ENCODE data around the gene RICTOR.

RICTOR gene

GRCh38 chr5:39099831-39100230 lies 25.6 kb upstream of the RICTOR start:
- no peak for DNase-seq

GRCh38 chr5:39093352-39093751 lies 19.2 kb upstream of the RICTOR start:
- DNase-seq, result no peak

- DNase-seq, result no peak
Observed at GRCh38 chr5:39092581-39093351, 18.6 kb upstream of the RICTOR start.

- no peak for DNase-seq
Observed at GRCh38 chr5:39091940-39092580, 17.9 kb upstream of the RICTOR start.

- no peak for DNase-seq
Observed at GRCh38 chr5:39083968-39084367, 9.8 kb upstream of the RICTOR start.

- DNase-seq, result no peak
Observed at GRCh38 chr5:39082995-39083394, 8.8 kb upstream of the RICTOR start.

GRCh38 chr5:39080597-39081204 lies 6.5 kb upstream of the RICTOR start:
- DNase-seq, result peak; percentile 24

- DNase-seq, result no peak
Observed at GRCh38 chr5:39080168-39080567, 6.0 kb upstream of the RICTOR start.

- no peak for DNase-seq
Observed at GRCh38 chr5:39079147-39079546, 4.9 kb upstream of the RICTOR start.

GRCh38 chr5:39076757-39077728 lies 2.8 kb upstream of the RICTOR start:
- no peak for DNase-seq

- no peak for DNase-seq
Observed at GRCh38 chr5:39076101-39076756, 2.0 kb upstream of the RICTOR start.

- DNase-seq, result no peak
Observed at GRCh38 chr5:39073767-39074016, 507 bp downstream of the RICTOR start.

GRCh38 chr5:39072925-39073766 lies 1.1 kb downstream of the RICTOR start:
- DNase-seq, result peak; percentile 15

GRCh38 chr5:39068099-39068498 lies 6.1 kb downstream of the RICTOR start:
- no peak for DNase-seq

GRCh38 chr5:39064450-39064849 lies 9.7 kb downstream of the RICTOR start:
- DNase-seq, result no peak

- DNase-seq, result no peak
Observed at GRCh38 chr5:39063037-39063436, 11.2 kb downstream of the RICTOR start.

- DNase-seq, result no peak
Observed at GRCh38 chr5:39062530-39062929, 11.7 kb downstream of the RICTOR start.

- no peak for DNase-seq
Observed at GRCh38 chr5:39062104-39062503, 12.1 kb downstream of the RICTOR start.

GRCh38 chr5:39059064-39059463 lies 15.1 kb downstream of the RICTOR start:
- no peak for DNase-seq

GRCh38 chr5:39058178-39058921 lies 15.8 kb downstream of the RICTOR start:
- DNase-seq, result no peak

- no peak for DNase-seq
Observed at GRCh38 chr5:39057734-39058133, 16.5 kb downstream of the RICTOR start.
